ENCODE results near the gene LTBP4.

DNA sequence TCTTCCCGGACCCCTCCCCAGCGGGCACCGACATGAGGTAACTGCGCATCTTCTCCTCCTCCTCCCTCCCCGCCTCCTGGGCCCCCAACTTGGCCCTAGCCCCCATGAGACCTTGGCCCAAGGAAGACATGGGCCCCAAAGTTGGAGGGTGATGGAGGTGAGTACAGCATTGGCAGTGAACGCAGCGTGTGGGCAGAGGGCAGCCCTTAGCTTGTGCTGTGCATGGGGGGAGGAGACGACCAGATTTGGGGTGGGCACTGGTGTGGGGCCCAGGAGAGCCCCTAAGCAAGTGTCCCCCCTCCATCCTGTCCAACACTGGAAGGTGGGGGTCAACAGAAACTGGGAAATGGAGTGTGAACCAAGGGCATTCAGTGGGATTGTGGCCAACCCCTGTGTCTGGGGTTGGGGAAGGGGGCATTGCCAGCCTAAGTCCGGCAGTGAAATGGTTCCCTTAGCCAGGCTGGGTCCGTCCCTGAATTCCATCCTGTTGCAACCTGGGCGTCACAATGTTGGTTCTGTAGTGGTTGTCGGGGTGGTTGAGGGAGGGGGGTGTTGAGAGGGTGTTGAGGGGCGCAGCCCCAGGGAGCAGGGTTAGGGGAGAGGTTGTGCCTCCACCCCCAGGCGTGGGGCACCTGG lies 65.8 kb downstream of the LTBP4 start:
- TF ChIP-seq, protein P1, sequence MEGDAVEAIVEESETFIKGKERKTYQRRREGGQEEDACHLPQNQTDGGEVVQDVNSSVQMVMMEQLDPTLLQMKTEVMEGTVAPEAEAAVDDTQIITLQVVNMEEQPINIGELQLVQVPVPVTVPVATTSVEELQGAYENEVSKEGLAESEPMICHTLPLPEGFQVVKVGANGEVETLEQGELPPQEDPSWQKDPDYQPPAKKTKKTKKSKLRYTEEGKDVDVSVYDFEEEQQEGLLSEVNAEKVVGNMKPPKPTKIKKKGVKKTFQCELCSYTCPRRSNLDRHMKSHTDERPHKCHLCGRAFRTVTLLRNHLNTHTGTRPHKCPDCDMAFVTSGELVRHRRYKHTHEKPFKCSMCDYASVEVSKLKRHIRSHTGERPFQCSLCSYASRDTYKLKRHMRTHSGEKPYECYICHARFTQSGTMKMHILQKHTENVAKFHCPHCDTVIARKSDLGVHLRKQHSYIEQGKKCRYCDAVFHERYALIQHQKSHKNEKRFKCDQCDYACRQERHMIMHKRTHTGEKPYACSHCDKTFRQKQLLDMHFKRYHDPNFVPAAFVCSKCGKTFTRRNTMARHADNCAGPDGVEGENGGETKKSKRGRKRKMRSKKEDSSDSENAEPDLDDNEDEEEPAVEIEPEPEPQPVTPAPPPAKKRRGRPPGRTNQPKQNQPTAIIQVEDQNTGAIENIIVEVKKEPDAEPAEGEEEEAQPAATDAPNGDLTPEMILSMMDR (IDR thresholded peaks at IDR 0.05; ENCODE audit: insufficient read depth, low read depth, low read length), result no peak
- no peak for TF ChIP-seq EZH2 (IDR thresholded peaks at IDR 0.05; ENCODE audit: insufficient read depth, low read length)

Measured in astrocyte (in vitro differentiated cells and primary cell).